ENCODE results near the gene ACER3. TPM values are rescaled to one million over a fixed set of nuclear protein-coding genes. Genes with fewer than 3 reads are reported as not detected.

ACER3 gene
- polyA plus RNA-seq, 3 donors: 22.9 to 45.4 (median 23.6) TPM

GRCh38 chr11:77067861-77068443 is 207.2 kb downstream of the ACER3 start:
- Histone ChIP-seq H3K36me3 (replicated peaks in 1 of 2; ENCODE audit: control insufficient read depth in 1 of 2, insufficient read depth in 2 of 2, low read length in 2 of 2) (no peaks in the 10 kb centered on the region), H2AFZ (ENCODE audit: insufficient read depth, low read depth, low read length, poor library complexity, severe bottlenecking) (no peak overlapping the region), H4K20me1 (ENCODE audit: insufficient read depth, low read length) (no peaks in the 10 kb centered on the region), H3K4me3 (replicated peaks in 1 of 3; ENCODE audit: low read depth in 2 of 3, low read length in 3 of 3) (peak overlapping the region in 1 of 3 experiments; percentile 84), H3K27ac (ENCODE audit: low read depth in 1 of 2, low read length in 2 of 2) (no peak overlapping the region), H3K4me2 (replicated peaks; ENCODE audit: extremely low read depth, low read length, poor library complexity, severe bottlenecking) (peak overlapping the region; percentile 94), H3K27me3 (ENCODE audit: control insufficient read depth in 2 of 2, insufficient read depth in 2 of 2, low read length in 2 of 2) (peaks cover 0 to 10% of the 10 kb centered on the region in 2 donors), H3K9ac (ENCODE audit: insufficient read depth, low read length, poor library complexity, severe bottlenecking) (no peak overlapping the region), H3K79me2 (ENCODE audit: insufficient read depth, low read length) (no peaks in the 10 kb centered on the region), H3K9me3 (replicated peaks in 1 of 2; ENCODE audit: control insufficient read depth in 1 of 2, insufficient read depth in 1 of 2, low read length in 2 of 2) (no peaks in the 10 kb centered on the region), H3K4me1 (ENCODE audit: control insufficient read depth in 1 of 2, insufficient read depth in 2 of 2, low read length in 2 of 2) (peaks cover 28 to 31% of the 10 kb centered on the region in 2 donors)
- Mint-ChIP-seq H3K27me3 (ENCODE audit: low read depth in 3 of 3) (peaks cover 12 to 22% (median 19%) of the 10 kb centered on the region in 3 donors), H3K9me3 (peaks cover 0 to 2% (median 0%) of the 10 kb centered on the region in 7 donors), H3K36me3 (no peaks in the 10 kb centered on the region), H3K4me3 (no peak overlapping the region), H3K27ac (peak overlapping the region in 1 of 7 donors; percentile 35), H3K4me1 (peaks cover 23% of the 10 kb centered on the region)
- intact Hi-C loops (cut with micrococcal nuclease): loop anchor here in 1 of 2 donors (2.0 kb wide), 1 partner anchor 21 kb away; no protein-coding TSS in a partner anchor
- DNase-seq: no peak
- WGBS (ENCODE audit: insufficient coverage): 100% methylated on average over 5 of the region's 8 CpGs
- no peak for TF ChIP-seq CTCF (IDR thresholded peaks at IDR 0.05)

- Histone ChIP-seq H3K79me2 (ENCODE audit: insufficient read depth, low read length) (no peaks in the 10 kb centered on the region), H2AFZ (ENCODE audit: insufficient read depth, low read depth, low read length, poor library complexity, severe bottlenecking) (no peak overlapping the region), H3K9ac (ENCODE audit: insufficient read depth, low read length, poor library complexity, severe bottlenecking) (no peak overlapping the region), H3K27ac (ENCODE audit: low read depth in 1 of 2, low read length in 2 of 2) (no peak overlapping the region), H3K4me3 (replicated peaks in 1 of 3; ENCODE audit: low read depth in 2 of 3, low read length in 3 of 3) (no peak overlapping the region), H3K4me1 (ENCODE audit: control insufficient read depth in 1 of 2, insufficient read depth in 2 of 2, low read length in 2 of 2) (peaks cover 28 to 31% of the 10 kb centered on the region in 2 donors), H3K36me3 (replicated peaks in 1 of 2; ENCODE audit: control insufficient read depth in 1 of 2, insufficient read depth in 2 of 2, low read length in 2 of 2) (no peaks in the 10 kb centered on the region), H3K4me2 (replicated peaks; ENCODE audit: extremely low read depth, low read length, poor library complexity, severe bottlenecking) (no peak overlapping the region), H3K9me3 (replicated peaks in 1 of 2; ENCODE audit: control insufficient read depth in 1 of 2, insufficient read depth in 1 of 2, low read length in 2 of 2) (no peaks in the 10 kb centered on the region), H3K27me3 (ENCODE audit: control insufficient read depth in 2 of 2, insufficient read depth in 2 of 2, low read length in 2 of 2) (peaks cover 0 to 10% of the 10 kb centered on the region in 2 donors), H4K20me1 (ENCODE audit: insufficient read depth, low read length) (no peaks in the 10 kb centered on the region)
- Mint-ChIP-seq H3K27me3 (ENCODE audit: low read depth in 3 of 3) (peaks cover 10 to 20% (median 19%) of the 10 kb centered on the region in 3 donors), H3K9me3 (peaks cover 0 to 2% (median 0%) of the 10 kb centered on the region in 7 donors), H3K36me3 (no peaks in the 10 kb centered on the region), H3K27ac (peak overlapping the region in 1 of 7 donors; percentile 35), H3K4me3 (no peak overlapping the region), H3K4me1 (peaks cover 23% of the 10 kb centered on the region)
- intact Hi-C loops (cut with micrococcal nuclease): no loop called here
- DNase-seq: no peak
- WGBS (ENCODE audit: insufficient coverage): 100% methylated on average over 2 of the region's 7 CpGs
- TF ChIP-seq CTCF (IDR thresholded peaks at IDR 0.05): no peak
These were observed 208.0 kb downstream of the ACER3 start for GRCh38 chr11:77068457-77069335.

Data from CD14-positive monocyte (primary cell).